Uterus (tissue), 2 donors: Measurements from ENCODE around the gene HMCN1.

ENCODE experiments used
- CTCF ChIP-seq, 4 experiments: fragments of 200-600 bp in 2 of 4; fragments of 450-650 bp in 2 of 4; sonication (generic) in 2 of 4; IDR thresholded peaks; one replicate each; pipeline ENCODE4 v1.5.1; 2016 to 2019; ENCODE audit warnings: antibody characterized with exemption in 4 of 4, mild to moderate bottlenecking in 2 of 4, moderate library complexity in 1 of 4
- POLR2A ChIP-seq, 2 donors: fragments of 450-650 bp; IDR thresholded peaks; one replicate each; pipeline ENCODE4 v1.6.1; 2016; ENCODE audit warnings: antibody characterized with exemption in 2 of 2, mild to moderate bottlenecking in 1 of 2, moderate library complexity in 1 of 2

DNA sequence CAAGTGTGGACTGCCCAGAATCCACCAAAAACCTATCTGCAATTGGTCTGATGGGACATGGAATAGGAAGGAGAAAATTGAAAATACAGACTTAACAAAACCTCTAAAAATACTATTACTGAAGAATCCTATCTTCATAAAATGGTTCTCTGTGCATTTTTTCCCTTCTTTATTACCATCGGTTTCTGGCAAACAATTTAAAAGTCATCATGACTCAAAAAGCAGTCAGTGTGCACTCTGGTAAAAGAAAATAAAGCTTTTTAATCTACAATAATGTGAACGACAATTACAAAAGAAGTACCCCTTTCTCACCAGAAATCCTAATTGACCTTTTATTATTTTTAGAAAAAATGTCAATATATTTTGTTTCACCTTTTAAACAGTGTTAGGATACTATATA lies 454.5 kb downstream of the HMCN1 start:
- TF ChIP-seq CTCF (IDR thresholded peaks at IDR 0.05) (no peak), POLR2A (IDR thresholded peaks at IDR 0.05) (no peak)
